KBM-7 (cell line): Measurements from ENCODE around the gene CMTM6.

Experiments used
- DNase-seq: peaks from one replicate; pipeline ENCODE4 v3.0.0-alpha.2; 2015
- in situ Hi-C: fragments of 300-500 bp; cut with MboI; formaldehyde crosslinking; loops from 2 replicates; pipeline ENCODE4 v1.14.3; 2020; ENCODE audit warnings: low sequenced_read_pairs, low pct_unique_long_range_greater_than_20kb, mixed read lengths

The CMTM6 gene

GRCh38 chr3:32500880-32501782 lies 1.5 kb downstream of the CMTM6 start:
- DNase-seq = peak; percentile 45
- in situ Hi-C loops = loop anchor here (10.0 kb wide), 1 partner anchor 164 kb away; no protein-coding TSS in a partner anchor

- DNase-seq = no peak
- in situ Hi-C loops = loop anchor here (10.0 kb wide), 1 partner anchor 165 kb away; no protein-coding TSS in a partner anchor
These were observed 2.4 kb downstream of the CMTM6 start for GRCh38 chr3:32500231-32500630.

DNA sequence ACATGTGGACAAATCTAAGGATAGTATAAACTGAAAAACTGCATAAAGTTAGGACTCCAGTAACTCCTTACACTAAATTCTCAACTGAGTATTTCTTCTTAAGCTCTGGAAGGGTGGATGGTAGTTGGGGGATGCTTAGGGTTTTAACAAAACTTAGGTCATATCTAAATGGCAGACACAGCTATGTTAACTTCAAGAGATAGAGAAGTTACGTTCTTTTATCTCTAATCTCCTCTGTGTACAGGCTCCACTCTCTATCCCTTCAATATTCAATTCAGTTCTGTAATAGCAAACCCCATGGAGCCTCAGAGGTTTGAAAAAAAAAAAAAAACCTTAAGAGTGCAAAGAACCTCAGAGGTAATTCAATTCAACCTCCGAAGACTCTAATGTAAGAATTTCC lies 3.1 kb downstream of the CMTM6 start:
- no peak for DNase-seq
- in situ Hi-C loops = no loop called here

- in situ Hi-C loops = no loop called here
- no peak for DNase-seq
These were observed 3.7 kb downstream of the CMTM6 start for GRCh38 chr3:32498992-32499391.

- DNase-seq = peak; percentile 40
These were observed 4.4 kb downstream of the CMTM6 start for GRCh38 chr3:32498252-32498651.

GRCh38 chr3:32495609-32496008 lies 7.0 kb downstream of the CMTM6 start:
- DNase-seq = no peak
- in situ Hi-C loops = no loop called here

More at GRCh38 chr3:32498252-32498651, 4.4 kb downstream of the CMTM6 start:
- in situ Hi-C loops = no loop called here

- in situ Hi-C loops = no loop called here
- DNase-seq = no peak
These were observed 7.6 kb downstream of the CMTM6 start for GRCh38 chr3:32495085-32495484.

DNA sequence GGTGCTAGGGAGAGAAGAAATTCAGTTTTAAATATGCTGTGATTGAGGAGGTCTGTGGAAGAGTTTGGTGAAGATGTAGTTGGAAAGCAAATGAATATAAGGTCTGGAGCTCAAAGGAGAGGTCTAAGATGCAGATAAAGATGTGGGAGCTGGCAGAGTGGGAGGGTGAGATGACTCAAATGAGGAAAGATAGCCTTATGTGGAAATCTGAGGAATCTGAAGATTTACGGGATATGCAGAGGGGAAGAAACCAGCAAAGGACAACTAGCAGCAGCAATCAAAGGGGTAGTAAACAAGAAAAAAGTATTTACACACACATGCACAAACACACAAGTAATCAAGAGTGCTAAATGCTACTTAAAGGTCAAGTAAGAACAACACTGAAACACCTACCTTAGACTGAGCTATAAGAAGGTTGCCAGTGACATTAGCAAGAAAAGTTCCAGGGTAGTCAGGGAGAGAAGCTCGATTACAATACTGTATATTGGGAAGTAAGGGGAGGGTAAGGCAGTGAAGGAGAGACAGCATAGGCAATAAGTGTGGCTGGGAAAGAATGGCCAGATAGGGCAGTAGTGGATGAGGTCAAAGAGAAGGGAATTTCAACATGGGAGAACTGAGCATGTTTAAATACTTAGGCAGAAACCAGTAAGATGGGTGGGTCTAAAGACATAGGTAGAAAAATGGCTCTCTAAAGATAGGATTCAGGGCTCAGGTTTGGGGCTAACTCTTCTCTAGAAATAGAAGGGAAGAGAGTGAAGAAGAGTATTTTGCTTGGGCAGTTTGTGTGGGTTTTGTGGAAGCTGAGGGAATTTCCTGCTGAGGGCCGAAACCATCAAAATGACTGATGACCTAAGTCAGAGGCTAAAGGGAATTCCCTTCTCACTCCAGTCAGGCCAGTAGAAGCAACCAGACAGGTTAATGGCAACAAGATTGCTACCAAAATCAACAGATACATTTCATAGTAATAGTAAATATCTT lies 8.9 kb downstream of the CMTM6 start:
- DNase-seq = no peak

DNA sequence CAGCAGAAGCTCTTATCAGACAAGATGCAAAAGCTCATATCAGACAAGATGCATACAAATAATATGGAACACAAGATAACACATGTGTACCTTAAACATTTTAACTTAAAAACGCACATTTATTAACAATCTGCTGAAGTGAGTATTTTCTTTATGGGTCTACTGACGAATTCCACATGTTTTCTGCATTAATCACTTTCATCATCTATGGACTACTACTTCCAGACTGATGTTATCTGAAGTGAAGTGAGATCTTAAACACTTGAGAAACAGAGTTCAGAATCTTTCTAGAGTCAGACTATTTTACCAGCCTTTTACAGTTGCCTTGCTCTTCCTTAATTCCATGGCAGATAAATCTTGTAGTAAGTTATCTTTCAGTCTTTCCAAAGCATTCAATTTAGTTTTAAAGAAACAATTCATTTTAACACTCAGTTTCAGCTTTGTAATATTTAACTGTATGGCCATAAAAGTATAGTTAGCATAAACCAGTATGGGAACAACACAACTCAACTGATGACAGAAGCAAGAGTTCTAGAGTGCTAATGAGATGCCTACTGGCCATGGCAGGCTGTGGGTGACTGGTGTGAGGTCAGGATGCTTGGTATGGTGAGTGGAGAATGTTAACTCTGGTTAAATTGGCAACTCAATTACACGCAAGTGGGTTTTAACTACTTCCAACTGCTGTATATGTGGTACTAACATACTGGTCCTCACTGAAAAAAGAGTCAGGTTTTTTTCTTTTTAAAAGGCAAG lies 9.8 kb downstream of the CMTM6 start:
- in situ Hi-C loops = no loop called here
- no peak for DNase-seq

More for the DNA sequence above, 8.9 kb downstream of the CMTM6 start:
- in situ Hi-C loops = no loop called here

GRCh38 chr3:32488474-32489008 lies 14.1 kb downstream of the CMTM6 start:
- no peak for DNase-seq
- in situ Hi-C loops = no loop called here

DNA sequence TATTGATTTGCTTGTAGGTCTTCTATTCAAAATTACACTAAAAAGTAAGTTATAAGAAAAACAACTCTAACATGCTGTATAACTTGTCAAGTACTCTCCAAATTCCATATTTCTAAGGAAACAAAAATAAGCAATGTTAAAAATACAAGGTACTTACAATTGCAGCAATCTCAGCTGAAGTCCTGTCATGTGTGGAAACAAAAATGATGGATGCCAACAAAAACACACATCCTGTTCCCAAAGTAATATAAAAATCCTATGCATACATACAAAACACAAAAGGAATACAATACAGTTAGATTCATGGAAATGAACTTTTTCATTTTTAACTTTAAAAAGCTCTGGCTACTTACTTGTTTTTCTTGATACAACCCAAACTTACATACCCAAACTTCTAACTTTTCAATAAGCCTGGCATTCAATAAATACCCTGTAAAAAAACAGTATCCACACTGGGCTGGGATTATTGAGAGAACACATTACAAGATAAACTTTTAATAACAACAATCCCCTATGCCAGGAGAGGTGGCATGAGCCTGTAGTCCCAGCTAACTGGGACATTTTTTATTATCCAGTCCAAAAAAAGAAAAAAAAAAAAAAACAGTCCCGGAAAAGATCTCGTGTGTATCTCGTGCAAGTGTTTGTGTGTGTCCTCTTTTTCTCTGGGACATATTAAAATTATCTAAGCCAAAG lies 14.7 kb downstream of the CMTM6 start:
- in situ Hi-C loops = no loop called here
- no peak for DNase-seq

DNA sequence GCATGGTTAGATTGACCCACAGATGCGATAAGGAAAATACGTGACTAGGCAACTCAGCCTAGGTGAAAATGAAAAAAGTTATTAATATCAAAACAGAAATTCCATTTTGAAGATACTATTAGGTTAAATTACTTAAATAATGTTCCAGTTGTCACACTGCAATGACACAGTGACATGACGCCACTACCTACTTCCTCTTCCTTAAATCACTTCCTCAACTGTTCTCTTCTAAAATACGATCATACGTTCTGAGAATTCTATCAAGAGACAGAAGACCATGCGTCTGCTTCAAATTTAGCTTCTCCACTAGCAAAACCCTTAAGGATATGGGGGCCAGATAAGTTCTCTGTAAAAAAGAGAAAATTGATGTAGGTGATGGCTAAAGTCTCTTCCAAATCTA lies 18.2 kb downstream of the CMTM6 start:
- DNase-seq = peak; percentile 75
- in situ Hi-C loops = no loop called here

GRCh38 chr3:32483772-32484171 lies 18.9 kb downstream of the CMTM6 start:
- DNase-seq = no peak
- in situ Hi-C loops = no loop called here

DNA sequence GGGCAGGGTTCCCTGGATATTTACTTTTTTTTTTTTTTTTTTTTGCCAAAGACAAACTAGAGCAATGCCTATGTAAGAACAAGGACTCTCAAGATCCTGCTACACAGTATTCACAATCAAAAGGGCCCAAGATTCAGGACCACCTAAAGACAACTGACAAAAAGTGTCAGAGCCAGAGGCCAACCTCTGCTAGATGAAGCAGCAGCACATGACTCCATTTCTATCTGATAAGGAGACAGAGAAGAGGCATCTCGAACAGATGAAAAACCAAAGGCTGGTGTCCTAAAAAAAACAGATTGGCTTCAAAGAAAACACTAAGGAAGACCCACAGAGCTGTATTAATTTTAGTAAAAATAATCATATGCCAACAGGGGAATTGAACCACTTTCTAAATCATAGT lies 20.0 kb downstream of the CMTM6 start:
- in situ Hi-C loops = no loop called here
- no peak for DNase-seq

DNA sequence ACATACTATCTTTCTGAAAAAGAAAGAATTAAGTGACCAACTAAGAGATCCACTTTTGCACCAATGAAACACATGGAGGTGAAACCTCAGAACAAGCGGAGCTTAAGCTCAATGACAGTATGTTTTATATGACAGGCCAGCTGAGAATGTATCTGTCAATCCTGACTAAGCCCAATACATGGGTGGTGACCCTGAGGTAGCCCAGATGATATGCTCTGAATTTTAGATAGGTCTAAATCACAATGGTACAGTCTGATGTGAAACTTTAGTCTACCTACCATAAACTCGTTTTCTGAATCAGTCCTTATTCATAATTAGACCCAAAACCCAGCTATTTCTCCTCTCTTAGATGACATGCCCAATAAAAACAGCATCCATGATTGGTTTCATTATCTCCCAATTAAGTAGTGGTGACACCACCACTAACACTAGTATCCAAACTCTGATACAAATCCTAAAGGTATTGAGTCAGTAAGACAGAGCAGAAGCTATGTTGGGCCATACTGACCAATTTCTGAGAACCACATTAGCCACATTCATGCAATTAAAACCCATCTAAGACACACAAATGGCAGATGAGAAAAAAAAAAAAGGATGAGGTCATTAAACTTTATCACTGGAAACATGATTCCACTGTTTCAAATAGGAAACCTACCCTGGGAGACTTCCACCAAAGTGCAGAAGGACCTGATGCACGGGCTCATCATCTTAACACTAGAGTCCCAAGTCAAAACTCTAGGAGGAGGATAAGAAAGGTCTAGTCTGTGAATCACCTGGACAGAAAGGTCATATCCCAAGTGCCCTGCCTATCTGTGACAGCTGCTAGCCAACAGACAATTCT lies 20.6 kb downstream of the CMTM6 start:
- DNase-seq = no peak
- in situ Hi-C loops = no loop called here

GRCh38 chr3:32480604-32481003 lies 22.0 kb downstream of the CMTM6 start:
- no peak for DNase-seq
- in situ Hi-C loops = no loop called here

GRCh38 chr3:32474201-32474600 lies 28.5 kb downstream of the CMTM6 start:
- in situ Hi-C loops = no loop called here
- no peak for DNase-seq
